SK-MEL-5 (cell line): ENCODE results near the gene ATP6V1G1. TPM values are rescaled to one million over a fixed set of nuclear protein-coding genes. Genes with fewer than 3 reads are reported as not detected.
A peak's percentile ranks its signal among the peaks of the same experiment; 100 is the strongest.

Source experiments
- DNase-seq: peaks from one replicate; pipeline ENCODE4 v3.0.0-alpha.2; 2016; ENCODE audit warnings: low read depth, low spot score
- in situ Hi-C: cut with HindIII; loops from 2 replicates; pipeline ENCODE4 v1.10.0; 2016; ENCODE audit warnings: low sequenced_read_pairs, high pct_unique_total_duplicates, low pct_unique_long_range_greater_than_20kb
- polyA plus RNA-seq, 2 experiments: library from polyadenylated mRNA; depleted of rRNA; stranded (reverse); fragments of >200 nt; gene quantifications; 2 replicates each; pipeline ENCODE4 v1.2.3, GENCODE V29; 2015
- total RNA-seq: library from RNA; depleted of rRNA; stranded (reverse); fragments of >200 nt; shearing (Covaris generic); gene quantifications from 2 replicates; pipeline ENCODE4 v1.2.3, GENCODE V29; 2014; rRNA removed

The ATP6V1G1 gene, protein sequence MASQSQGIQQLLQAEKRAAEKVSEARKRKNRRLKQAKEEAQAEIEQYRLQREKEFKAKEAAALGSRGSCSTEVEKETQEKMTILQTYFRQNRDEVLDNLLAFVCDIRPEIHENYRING
- total RNA-seq = 605 and 615 TPM in 2 replicates
- 372 and 456 TPM in 2 replicates for polyA plus RNA-seq (2015; cell fraction: cytosol; rRNA removed)
- polyA plus RNA-seq (2015; cell fraction: nucleus; rRNA removed) = 68.9 and 79.0 TPM in 2 replicates

DNA sequence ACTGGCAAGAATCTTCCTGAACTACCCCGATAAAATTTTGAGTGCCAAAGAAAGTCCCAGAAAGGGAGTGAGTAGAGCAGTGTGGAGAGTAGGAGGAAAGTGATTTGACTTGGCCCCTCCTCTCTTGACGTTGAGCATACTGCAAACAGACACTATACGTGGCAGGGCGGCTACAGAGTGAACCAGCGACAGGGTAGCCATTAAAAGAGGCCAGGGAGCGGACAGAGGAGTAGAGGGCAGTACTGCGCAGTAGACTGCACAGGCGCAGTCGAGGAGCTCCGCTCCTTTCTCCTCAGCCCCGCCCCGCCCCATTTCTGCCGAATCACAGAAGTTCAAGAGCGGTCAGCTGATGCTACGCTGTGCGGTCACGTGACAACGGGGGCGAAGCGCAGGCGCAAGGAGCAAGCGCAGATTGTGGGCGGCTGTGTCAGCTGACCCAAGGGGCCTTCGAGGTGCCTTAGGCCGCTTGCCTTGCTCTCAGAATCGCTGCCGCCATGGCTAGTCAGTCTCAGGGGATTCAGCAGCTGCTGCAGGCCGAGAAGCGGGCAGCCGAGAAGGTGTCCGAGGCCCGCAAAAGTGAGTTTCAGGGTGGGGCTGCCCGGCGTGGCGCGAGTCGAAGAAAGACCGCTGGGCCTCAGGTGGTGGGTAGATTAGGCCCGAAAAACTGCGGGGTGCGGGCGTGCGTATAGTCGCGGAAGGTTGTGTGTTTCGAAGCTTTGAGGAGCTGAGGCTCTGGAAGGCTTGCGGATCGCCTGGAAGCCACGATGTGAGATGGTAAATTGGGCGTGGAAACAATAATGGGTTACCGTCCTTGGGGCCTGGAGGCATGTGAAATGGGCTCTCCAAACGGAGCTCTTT is at the start of gene ATP6V1G1:
TSS of gene ATP6V1G1 (plus strand) at position 425 of the 858 bp plus-strand sequence. CDS start at position 495, 70 bp downstream.
- in situ Hi-C loops = no loop called here
- peak; percentile 100 for DNase-seq

DNA sequence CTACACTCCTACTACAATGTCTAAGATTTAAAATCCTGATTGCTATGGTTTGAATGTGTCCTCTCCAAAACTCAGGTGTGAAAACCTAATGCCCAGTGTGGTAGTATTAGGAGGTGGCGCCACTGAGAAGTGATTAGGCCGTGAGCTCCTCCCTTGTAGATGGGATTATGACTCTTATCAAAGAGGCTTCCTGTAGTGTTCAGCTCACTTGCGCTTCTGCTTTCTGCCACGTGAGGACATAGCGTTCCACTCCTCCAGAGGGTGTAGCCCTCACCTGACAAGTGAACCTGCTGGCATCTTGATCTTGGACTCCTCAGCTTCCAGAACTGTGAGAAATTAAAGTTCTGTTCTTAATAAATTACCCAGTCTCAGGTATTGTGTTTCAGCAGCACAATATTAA is 49.3 kb upstream of the ATP6V1G1 start:
- in situ Hi-C loops = no loop called here
- peak; percentile 75 for DNase-seq

DNA sequence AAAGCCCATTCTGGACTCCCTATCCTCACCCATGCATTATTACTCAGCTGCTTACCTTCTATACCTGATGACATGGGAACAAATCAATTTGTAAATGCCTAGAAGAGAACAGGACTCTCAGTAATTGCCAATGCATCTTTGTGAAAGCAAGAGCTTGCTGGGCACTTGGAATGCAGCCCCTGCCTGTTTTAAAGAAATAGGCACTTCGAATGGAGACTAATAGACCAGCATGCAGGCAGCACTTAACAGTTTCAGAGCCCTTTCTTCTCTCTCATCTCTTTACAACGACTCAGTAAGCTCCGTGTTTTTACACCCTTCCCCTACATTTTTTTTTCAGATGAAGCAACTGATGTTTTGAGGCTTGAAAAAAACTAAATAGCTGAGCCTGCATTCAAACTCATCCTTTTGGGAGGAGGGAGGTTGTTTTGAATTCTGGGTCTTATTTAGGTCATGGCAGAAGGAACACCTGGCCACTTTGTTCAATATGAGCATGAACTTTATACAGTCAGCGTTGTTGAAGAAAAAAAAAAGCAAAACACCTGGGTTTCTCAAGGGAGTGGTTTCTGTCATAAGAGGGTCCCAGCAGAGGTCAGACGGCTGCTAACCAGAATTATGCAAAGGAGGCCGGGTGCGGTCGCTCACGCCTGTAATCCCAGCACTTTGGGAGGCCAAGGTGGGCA is 47.7 kb upstream of the ATP6V1G1 start:
- no peak for DNase-seq
- in situ Hi-C loops = no loop called here

DNA sequence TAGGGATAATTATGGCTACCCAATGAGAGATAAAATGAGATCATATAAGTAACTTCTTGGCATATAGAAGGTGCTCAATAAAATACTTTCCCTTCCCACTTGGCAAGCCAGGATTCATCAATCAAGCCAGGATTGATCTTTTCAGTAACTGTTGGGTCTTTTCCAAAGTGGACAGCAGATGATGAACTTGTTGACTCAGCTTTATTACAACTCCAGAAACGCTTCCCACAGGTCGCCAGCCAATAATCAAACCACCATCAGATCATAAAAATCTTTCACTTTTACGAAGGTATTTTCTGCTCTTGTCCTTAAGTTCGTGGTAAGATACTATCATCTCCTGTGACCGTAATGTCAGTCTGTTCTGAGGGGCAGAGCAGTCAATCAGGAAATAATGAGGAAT is 42.5 kb upstream of the ATP6V1G1 start:
- DNase-seq = no peak
- in situ Hi-C loops = no loop called here

DNA sequence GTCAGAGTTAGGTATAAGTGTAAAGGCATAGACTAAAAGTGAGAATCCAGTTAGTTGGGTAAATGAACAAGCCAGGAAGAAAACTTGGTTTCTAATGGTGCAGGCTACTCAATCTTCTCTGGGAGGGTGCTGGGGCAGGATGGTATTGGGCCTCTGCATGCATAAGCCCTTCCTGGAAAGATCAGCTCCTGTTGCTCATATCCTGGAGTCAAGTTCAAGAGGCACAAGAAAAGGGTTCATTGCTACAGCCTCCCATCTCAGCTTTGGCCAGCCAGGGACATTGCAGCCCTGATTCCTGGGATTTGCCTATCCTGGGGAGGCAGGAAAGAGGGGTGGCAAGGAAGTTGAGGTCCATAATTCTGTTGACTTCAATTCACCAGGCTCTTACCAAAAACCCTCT is 40.7 kb upstream of the ATP6V1G1 start:
- no peak for DNase-seq
- in situ Hi-C loops = no loop called here

DNA sequence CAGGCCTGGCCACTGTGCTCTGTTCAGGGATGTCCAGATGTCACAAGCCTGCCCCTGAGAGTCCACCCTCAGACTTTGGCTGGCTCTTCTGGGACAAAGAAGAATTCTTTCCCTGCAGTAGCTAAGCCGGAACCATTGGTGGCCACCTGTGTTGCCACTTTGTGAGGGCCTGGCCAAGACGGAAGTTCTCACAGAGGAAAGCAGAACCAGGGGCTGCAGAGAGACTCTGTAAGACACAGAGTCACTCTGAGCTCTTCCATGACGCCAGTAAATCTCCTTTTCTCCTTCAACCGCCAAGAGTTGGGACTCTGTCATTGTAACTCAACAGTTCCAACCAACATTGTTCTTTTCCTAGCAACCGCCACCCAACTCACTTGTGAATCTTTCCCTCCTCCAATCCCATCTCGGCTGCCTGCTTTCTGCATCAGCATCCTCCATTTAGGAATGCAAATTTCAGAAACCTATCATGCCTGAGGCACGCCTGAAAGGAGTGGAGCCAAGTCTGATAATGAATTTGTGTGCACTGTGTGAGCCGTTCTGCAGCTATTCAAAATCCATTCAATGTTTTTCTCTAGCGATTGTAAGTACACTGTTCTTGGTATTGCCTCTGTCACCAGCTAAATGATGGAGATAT is 37.8 kb upstream of the ATP6V1G1 start:
- in situ Hi-C loops = no loop called here
- DNase-seq = no peak

DNA sequence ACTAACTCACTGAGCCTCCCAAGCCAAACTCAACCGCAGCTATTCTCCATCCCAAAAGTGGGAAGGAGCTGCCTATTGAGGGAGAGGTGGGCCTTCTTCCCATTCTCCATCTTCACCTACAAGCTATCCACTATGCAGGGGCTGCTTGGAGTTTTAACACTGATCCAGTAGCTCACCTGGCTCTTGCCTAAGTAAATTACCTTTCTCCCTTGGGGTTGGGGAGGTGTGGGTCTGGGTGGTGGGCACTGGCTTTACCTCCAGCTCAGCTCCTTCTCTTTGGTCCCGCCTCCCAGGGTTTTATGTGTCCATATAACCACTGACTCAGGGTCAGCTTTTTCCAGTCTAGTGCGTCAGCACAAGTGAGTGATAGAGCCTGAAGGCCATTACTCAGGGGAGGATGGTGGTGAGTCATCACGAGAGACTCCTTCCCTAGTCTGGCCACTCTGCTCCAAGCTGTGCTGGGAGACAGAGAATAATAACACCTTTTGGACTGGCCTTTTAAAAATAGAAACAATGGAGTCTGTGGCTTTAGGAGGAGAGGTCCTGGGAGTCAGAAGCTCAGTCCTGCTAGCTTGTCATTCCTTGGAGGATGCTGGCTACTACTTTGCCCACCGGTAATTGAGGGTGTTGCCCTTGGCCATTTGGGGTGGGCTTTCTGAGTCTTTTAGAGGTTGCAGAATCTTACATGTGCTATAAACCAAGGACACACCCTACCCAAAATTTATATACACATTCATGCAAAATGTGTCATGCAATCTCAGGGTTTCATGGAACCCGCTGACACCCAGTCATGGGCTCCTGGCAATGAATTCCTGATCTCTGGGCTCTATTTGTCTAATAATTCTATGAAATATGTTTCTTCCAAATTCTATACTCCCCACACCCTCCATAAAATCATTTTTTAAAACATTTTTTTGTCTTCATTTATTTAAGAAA is 35.6 kb upstream of the ATP6V1G1 start:
- DNase-seq = peak; percentile 98
- in situ Hi-C loops = no loop called here

DNA sequence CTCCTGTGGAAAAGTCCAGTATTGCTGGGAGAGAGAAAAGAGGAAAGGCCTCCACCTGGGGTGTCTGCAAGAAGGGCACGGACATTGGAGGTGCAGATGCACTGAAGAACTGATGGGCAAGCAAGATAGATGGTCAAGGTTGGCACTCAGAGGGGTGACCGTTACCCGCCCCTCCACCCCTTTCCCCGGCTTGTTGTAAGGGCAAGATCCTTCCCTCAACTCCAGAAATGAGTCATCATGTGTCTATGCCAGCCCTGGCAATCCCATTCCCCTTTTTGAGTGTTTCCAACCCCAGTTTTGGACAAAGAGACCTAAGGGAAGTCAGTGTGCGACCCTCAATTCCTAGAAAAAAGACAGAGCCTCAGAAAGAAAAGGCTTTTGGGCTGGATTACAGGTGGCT is 34.9 kb upstream of the ATP6V1G1 start:
- in situ Hi-C loops = no loop called here
- DNase-seq = peak; percentile 15

DNA sequence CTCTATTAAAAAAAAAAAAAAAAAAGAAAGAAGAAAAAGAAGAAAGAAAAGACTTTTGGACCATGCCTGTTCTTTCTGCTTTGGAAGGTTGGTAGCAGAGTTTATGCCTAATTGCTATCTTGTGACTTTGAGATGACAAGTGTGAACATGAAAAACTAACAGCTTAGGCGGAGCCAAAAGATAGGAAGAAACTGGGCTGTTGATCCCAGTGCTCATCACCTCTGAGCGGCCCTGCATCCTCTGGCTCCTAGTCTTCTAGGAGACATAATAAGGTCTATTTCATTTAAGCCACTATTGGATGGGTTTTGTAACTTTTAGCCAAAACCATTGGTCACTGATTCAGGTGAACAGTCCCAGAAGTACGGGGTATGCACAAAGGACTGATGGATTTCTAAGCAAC is 34.4 kb upstream of the ATP6V1G1 start:
- in situ Hi-C loops = no loop called here
- DNase-seq = no peak

DNA sequence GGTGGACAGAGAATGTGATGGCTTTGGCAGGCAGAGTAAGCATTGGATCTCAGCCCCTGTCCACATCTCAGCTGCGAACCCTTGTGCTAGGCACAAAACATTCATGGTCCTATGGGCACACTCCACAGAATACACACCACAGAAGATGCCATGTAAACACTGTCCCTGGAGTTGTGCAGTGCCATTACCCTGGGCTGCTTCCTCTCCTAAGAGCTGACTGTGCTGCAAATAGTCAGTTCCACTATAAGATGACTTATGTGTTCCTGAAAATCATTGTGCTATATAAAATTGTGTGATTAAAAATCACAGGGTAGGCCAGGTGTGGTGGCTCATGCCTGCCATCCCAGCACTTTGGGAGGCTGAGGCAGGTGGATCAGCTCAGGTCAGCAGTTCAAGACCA is 31.9 kb upstream of the ATP6V1G1 start:
- in situ Hi-C loops = no loop called here
- no peak for DNase-seq

DNA sequence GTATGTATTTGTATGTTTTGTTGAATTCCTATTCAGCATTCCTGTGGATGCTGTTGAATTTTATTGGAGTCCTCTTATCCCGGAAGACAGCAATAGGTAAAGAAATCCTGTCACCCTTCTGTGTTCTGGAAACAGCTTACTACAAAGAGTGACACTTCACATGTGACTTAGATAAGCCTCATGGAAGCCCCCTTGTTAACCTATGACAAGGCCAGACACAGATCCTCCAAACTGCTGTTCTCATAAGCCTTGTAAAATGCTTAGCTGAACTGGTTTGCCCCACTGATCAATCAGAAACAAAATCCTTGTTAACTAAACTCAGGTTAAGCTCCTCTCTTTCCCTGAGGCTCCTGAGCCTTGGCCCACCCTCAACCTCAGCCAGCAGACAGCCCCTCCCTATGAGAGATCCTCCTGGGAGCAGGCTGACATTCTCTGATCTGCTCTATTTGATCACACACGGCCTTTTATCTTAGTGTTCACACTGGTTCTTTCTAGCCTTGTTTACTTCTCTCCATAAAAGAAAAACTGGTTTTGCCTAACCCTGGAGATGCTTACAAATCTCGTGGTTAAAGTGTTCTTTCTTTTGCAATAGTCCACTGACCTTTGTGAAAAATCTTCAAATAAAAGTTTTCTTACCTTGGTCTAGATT is 29.4 kb upstream of the ATP6V1G1 start:
- peak; percentile 49 for DNase-seq
- in situ Hi-C loops = no loop called here

DNA sequence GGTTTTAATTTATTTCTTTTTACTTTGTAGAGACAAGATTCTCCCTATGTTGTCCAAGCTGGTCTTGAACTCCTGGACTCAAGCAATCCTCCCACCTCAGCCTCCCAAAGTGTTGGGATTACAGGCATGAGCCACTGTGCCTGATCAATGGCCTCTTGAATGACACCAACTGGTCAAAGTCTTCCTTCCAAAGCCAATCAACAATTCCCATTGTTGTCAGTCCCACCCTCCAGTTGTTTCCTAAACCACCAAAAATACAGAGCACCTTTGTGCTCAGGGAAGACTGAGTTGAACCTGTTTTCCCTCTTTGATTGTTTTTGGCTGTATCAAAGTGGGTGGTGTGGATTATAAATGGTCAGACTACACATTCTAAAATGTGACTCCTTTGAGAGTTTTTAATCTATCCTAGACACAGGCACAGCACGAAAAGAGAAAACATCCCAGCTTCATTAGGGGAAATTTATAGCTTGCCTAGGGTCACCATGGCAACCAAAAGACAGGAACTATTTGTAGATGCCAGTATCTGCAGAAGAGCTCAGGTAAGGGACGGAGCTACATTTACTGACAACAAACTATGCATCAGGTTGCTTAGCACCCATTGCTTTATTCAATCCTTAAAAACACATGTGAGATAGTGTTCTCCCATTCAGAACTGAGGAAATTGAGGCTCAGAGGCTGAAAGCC is 27.6 kb upstream of the ATP6V1G1 start:
- in situ Hi-C loops = no loop called here
- DNase-seq = peak; percentile 46

DNA sequence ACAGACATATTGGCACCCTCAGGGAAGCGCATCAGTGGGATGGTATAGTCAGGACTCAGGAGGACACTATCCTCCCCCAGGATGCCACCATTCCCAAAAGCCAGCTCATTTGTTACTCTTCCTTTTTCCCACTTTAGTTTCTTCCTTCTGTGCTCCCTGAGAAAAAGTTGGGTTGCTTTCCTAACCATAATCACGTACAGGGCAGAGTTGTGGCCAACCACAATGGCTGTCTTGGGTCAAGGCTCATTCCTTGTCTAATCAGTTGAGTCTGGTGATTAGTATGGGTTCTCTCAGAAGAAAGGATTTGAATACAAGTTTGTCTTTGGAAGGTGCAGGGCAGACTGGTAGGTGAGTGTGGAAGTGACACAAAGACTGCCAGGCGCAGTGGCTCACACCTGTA is 26.6 kb upstream of the ATP6V1G1 start:
- DNase-seq = no peak
- in situ Hi-C loops = no loop called here

DNA sequence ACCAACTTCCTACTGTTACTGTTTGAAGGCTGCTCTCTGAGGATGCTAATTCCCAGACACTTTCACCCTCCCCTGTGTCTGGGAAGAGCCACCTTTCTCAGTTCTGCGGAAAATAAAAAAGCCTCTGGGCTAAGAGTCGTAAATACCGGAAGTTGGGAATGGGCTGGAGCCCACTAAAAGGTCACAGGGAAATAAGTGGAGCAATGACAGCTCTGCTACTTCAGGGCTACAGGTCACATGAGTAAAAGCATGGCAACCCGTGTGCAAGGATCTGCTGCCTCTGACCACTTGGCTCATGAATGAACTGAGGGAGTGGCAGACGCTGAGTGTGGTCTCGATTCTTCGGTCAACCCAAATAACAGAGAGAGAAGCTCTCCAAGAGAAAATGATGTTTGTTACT is 25.8 kb upstream of the ATP6V1G1 start:
- DNase-seq = peak; percentile 83
- in situ Hi-C loops = no loop called here

DNA sequence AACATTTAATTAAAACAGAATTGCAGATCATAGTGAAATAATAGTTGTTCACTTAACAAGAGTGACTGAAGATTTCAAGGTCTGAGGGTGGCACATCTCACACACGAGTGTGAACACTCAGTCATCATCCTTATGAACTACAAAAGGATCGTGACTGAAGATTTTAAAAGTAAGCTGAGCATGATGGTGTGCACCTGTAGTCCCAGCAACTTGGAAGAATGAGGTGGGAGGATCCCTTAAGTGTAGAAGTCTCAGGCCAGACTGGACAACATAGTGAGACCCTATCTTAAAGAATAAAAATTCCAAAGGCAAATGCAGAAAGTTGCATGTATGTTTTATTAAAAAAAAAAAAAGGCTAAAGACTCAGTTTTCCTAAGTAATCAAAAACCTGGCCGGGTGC is 22.4 kb upstream of the ATP6V1G1 start:
- in situ Hi-C loops = no loop called here
- no peak for DNase-seq

DNA sequence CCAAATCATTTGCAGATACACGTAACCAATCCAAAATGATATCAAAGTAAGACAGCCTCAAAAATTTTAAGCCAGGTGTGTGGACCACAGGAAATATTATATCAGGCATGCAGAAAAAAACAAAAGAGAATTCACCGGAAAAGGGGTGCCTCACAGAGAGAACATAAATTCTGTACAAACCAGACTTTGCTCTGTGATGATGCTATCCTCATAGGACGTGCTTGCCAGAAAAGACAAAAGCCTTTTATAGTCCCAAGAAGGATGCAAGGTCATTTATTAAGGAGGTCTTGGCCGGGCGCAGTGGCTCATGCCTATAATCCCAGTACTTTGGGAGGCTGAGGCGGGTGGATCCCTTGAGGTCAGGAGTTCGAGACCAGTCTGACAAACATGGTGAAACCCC is 16.8 kb upstream of the ATP6V1G1 start:
- in situ Hi-C loops = no loop called here
- peak; percentile 47 for DNase-seq
